ENCODE data around the gene ARL15. TPM values are rescaled to one million over a fixed set of nuclear protein-coding genes. Genes with fewer than 3 reads are reported as not detected.
A peak's percentile ranks its signal among the peaks of the same experiment; 100 is the strongest.

Gene ARL15
- total and polyA plus RNA-seq, 7 experiments from 2014 or later, result 9.6 to 17.1 (median 13.6) TPM

DNA sequence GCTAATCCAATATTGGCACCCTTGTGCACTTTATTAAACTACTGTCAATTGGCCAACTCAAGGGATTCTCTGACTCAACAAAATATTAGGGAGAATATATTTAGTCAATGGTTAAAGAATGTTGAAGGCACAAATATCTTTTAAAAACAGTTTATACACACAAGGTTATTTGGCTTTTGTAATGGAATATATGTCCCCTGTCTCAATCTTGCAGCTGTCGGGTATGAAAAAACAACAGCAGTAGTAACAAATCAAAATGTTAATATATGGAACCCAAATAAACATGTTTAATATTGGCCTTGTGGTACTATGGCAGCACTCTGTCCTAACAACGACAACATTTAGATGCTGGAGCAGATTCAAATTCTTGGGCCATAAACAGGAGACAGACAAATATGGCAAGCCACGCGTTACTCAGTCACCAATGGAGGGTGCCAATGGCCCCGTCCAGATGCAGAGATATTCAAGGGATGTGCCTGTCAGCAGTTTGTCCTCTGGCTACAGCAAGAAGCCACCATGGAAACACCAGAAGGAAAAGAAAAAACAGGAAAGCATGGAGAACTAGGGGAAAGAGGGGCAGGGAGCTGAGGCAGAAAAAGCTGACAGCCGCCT lies 408.0 kb downstream of the ARL15 start:
- CTCF ChIA-PET, result no interaction called here
- H3K4me3 ChIP-seq (ENCODE audit: low read length), result no peak overlapping the region
- Mint-ChIP-seq H3K36me3 (peaks cover 0 to 24% (median 16%) of the 10 kb centered on the region in 5 donors), H3K27ac (peak overlapping the region in 1 of 9 donors; percentile 50), H3K4me3 (no peak overlapping the region), H3K9me3 (peaks cover 0 to 5% (median 0%) of the 10 kb centered on the region in 11 donors), H3K4me1 (peaks cover 0 to 1% (median 0%) of the 10 kb centered on the region in 7 donors), H3K27me3 (no peaks in the 10 kb centered on the region)
- POLR2A ChIA-PET, result no interaction called here
- ATAC-seq, result no peak
- intact Hi-C loops (cut with micrococcal nuclease), result no loop called here
- H3K9me3 ChIP-seq (ENCODE audit: control insufficient read depth in 2 of 3, low read length in 3 of 3), result no peaks in the 10 kb centered on the region
- H3K27me3 ChIP-seq (ENCODE audit: control insufficient read depth in 2 of 2, insufficient read depth in 2 of 2, low read length in 2 of 2), result no peaks in the 10 kb centered on the region
- no peaks in the 10 kb centered on the region for H3K36me3 ChIP-seq (ENCODE audit: control insufficient read depth in 2 of 3, insufficient read depth in 3 of 3, low read length in 3 of 3)
- H3K4me1 ChIP-seq (ENCODE audit: control insufficient read depth in 2 of 2, insufficient read depth in 2 of 2, low read length in 2 of 2), result no peaks in the 10 kb centered on the region
- H3K27ac ChIP-seq (ENCODE audit: low read depth, low read length), result no peak overlapping the region
- DNase-seq, result no peak

DNA sequence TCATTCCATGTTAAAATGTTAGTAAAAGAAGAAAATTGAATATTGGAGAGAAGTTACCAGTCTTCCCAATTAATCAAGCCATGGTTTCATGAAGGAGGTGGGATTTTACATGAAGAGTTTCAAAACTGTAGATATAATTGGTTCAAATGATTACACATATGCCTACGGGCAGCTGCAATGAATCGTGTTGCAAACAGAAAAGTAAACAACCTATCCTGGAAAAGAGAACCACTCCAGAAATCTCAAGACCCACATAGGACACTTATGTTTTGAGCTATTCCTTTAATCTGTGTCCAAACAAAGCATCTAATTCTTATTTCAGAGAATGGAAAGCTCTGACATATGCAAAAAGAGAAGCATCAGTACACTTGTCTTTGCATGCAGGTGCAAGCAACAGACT lies 409.7 kb downstream of the ARL15 start:
- H3K9me3 Mint-ChIP-seq, result peaks cover 0 to 12% (median 0%) of the 10 kb centered on the region in 11 donors
- no peak for ATAC-seq
- CTCF ChIA-PET, result no interaction called here

DNA sequence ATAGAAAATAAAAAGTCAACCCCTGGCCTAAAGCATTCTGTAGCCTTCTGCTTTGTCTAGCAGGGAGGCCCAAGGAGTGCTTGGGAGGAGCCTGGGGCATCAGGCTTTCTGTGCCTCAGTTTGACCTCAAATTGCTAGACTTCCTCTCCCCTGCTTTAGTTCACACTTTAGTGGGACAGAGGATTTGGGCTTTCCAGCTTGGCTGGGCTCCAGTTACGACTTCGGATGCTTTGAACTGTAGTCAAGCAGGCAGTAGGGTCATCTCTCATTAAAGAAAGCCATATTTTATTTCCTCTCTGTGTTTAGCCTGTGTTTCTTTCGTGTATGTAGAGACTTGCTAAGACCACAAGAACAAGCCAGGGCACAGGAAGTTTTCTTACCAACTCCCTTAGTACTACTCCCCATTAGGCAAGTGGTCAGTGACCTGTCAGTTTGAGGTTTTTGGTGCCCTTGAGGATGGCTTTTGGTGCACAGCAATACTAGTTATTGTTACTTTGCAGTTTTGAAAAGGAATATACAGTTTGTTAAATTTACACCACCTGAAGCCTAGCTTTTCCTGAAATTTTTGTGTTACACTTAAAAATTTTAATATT lies 415.2 kb downstream of the ARL15 start:
- H3K4me1 Mint-ChIP-seq, result peaks cover 0 to 1% (median 0%) of the 10 kb centered on the region in 7 donors
- Histone ChIP-seq H3K27ac (ENCODE audit: low read depth, low read length) (no peak overlapping the region), H3K36me3 (ENCODE audit: control insufficient read depth in 2 of 3, insufficient read depth in 3 of 3, low read length in 3 of 3) (no peaks in the 10 kb centered on the region), H3K27me3 (ENCODE audit: control insufficient read depth in 2 of 2, insufficient read depth in 2 of 2, low read length in 2 of 2) (no peaks in the 10 kb centered on the region), H3K4me1 (ENCODE audit: control insufficient read depth in 2 of 2, insufficient read depth in 2 of 2, low read length in 2 of 2) (no peaks in the 10 kb centered on the region), H3K9me3 (ENCODE audit: control insufficient read depth in 2 of 3, low read length in 3 of 3) (no peaks in the 10 kb centered on the region), H3K4me3 (ENCODE audit: low read length) (no peak overlapping the region)
- intact Hi-C loops (cut with micrococcal nuclease), result no loop called here
- ATAC-seq (no peak), DNase-seq (no peak)
- peaks cover 0 to 19% (median 18%) of the 10 kb centered on the region in 5 donors for H3K36me3 Mint-ChIP-seq
- no peaks in the 10 kb centered on the region for H3K27me3 Mint-ChIP-seq
- POLR2A ChIA-PET, result no interaction called here
- no peak overlapping the region for H3K27ac Mint-ChIP-seq
- no peak overlapping the region for H3K4me3 Mint-ChIP-seq
- CTCF ChIA-PET, result no interaction called here
- H3K9me3 Mint-ChIP-seq, result peaks cover 0 to 12% (median 0%) of the 10 kb centered on the region in 11 donors

More for the DNA sequence above, 409.7 kb downstream of the ARL15 start:
- no peak overlapping the region for H3K27ac Mint-ChIP-seq
- peaks cover 0 to 1% (median 0%) of the 10 kb centered on the region in 7 donors for H3K4me1 Mint-ChIP-seq
- Histone ChIP-seq H3K9me3 (ENCODE audit: control insufficient read depth in 2 of 3, low read length in 3 of 3) (no peaks in the 10 kb centered on the region), H3K4me1 (ENCODE audit: control insufficient read depth in 2 of 2, insufficient read depth in 2 of 2, low read length in 2 of 2) (no peaks in the 10 kb centered on the region), H3K27ac (ENCODE audit: low read depth, low read length) (no peak overlapping the region), H3K36me3 (ENCODE audit: control insufficient read depth in 2 of 3, insufficient read depth in 3 of 3, low read length in 3 of 3) (no peaks in the 10 kb centered on the region), H3K27me3 (ENCODE audit: control insufficient read depth in 2 of 2, insufficient read depth in 2 of 2, low read length in 2 of 2) (no peaks in the 10 kb centered on the region), H3K4me3 (ENCODE audit: low read length) (no peak overlapping the region)
- intact Hi-C loops (cut with micrococcal nuclease), result no loop called here
- no peak for DNase-seq
- peaks cover 0 to 23% (median 18%) of the 10 kb centered on the region in 5 donors for H3K36me3 Mint-ChIP-seq
- H3K27me3 Mint-ChIP-seq, result no peaks in the 10 kb centered on the region
- H3K4me3 Mint-ChIP-seq, result no peak overlapping the region
- POLR2A ChIA-PET, result no interaction called here

DNA sequence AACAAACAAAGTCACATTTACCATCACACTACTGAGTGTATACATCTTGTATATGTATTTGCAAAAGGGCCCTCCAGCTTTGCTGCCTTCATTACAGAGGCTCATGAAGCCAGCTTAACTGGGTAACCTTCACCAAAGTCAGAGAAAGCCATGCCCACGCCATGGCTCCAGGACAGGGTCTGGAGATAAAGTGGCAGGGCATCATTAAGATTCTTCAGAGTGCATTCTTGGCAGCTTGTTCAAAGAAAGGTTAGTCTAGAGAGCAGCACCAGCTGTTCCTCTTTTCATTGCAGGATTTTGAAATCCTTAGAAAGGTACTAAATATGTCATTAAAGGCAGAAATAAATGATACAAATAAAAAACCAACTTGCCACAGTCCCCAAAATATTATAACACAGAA lies 416.7 kb downstream of the ARL15 start:
- no peak for ATAC-seq
- H3K4me1 Mint-ChIP-seq, result peaks cover 0 to 1% (median 0%) of the 10 kb centered on the region in 7 donors

DNA sequence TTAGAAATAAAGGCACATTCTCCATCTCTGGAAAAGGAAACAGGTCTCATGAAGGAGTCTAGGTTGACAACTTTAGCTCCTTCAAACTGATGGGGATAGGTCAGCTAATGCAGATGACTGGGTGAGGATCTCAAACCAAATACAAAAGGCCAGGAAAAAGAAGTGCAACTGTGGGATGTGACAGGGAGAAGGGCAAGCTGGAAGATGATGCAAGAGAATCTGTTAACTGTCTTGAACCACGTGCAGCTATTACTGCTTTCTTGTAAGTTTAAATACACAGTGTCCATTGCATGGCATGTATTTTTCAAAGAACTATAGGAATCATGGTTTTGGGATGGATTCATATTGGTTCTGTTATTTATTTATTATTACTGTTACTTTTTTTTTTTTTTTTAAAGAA lies 418.1 kb downstream of the ARL15 start:
- CTCF ChIA-PET, result no interaction called here
- no peaks in the 10 kb centered on the region for H3K27me3 ChIP-seq (ENCODE audit: control insufficient read depth in 2 of 2, insufficient read depth in 2 of 2, low read length in 2 of 2)
- Mint-ChIP-seq H3K4me1 (no peaks in the 10 kb centered on the region), H3K36me3 (peaks cover 0 to 16% (median 7%) of the 10 kb centered on the region in 5 donors), H3K27ac (peak overlapping the region in 1 of 9 donors; percentile 37), H3K4me3 (no peak overlapping the region), H3K9me3 (peaks cover 0 to 5% (median 0%) of the 10 kb centered on the region in 11 donors), H3K27me3 (no peaks in the 10 kb centered on the region)
- ATAC-seq (no peak), DNase-seq (no peak)
- no peaks in the 10 kb centered on the region for H3K36me3 ChIP-seq (ENCODE audit: control insufficient read depth in 2 of 3, insufficient read depth in 3 of 3, low read length in 3 of 3)
- POLR2A ChIA-PET, result no interaction called here
- intact Hi-C loops (cut with micrococcal nuclease), result no loop called here
- no peak overlapping the region for H3K27ac ChIP-seq (ENCODE audit: low read depth, low read length)
- H3K4me1 ChIP-seq (ENCODE audit: control insufficient read depth in 2 of 2, insufficient read depth in 2 of 2, low read length in 2 of 2), result no peaks in the 10 kb centered on the region
- no peaks in the 10 kb centered on the region for H3K9me3 ChIP-seq (ENCODE audit: control insufficient read depth in 2 of 3, low read length in 3 of 3)
- H3K4me3 ChIP-seq (ENCODE audit: low read length), result no peak overlapping the region

More for the DNA sequence above, 416.7 kb downstream of the ARL15 start:
- Mint-ChIP-seq H3K4me3 (no peak overlapping the region), H3K9me3 (peaks cover 0 to 7% (median 0%) of the 10 kb centered on the region in 11 donors), H3K27me3 (no peaks in the 10 kb centered on the region), H3K36me3 (peaks cover 0 to 24% (median 11%) of the 10 kb centered on the region in 5 donors), H3K27ac (no peak overlapping the region)
- intact Hi-C loops (cut with micrococcal nuclease), result no loop called here
- Histone ChIP-seq H3K4me3 (ENCODE audit: low read length) (no peak overlapping the region), H3K27ac (ENCODE audit: low read depth, low read length) (no peak overlapping the region), H3K9me3 (ENCODE audit: control insufficient read depth in 2 of 3, low read length in 3 of 3) (no peaks in the 10 kb centered on the region), H3K4me1 (ENCODE audit: control insufficient read depth in 2 of 2, insufficient read depth in 2 of 2, low read length in 2 of 2) (no peaks in the 10 kb centered on the region), H3K36me3 (ENCODE audit: control insufficient read depth in 2 of 3, insufficient read depth in 3 of 3, low read length in 3 of 3) (no peaks in the 10 kb centered on the region), H3K27me3 (ENCODE audit: control insufficient read depth in 2 of 2, insufficient read depth in 2 of 2, low read length in 2 of 2) (no peaks in the 10 kb centered on the region)
- DNase-seq, result no peak
- POLR2A ChIA-PET, result no interaction called here
- CTCF ChIA-PET, result interaction anchor here (0.6 kb wide), 1 partner anchor 42 kb away, joined by 3 read pairs; no protein-coding TSS in a partner anchor

DNA sequence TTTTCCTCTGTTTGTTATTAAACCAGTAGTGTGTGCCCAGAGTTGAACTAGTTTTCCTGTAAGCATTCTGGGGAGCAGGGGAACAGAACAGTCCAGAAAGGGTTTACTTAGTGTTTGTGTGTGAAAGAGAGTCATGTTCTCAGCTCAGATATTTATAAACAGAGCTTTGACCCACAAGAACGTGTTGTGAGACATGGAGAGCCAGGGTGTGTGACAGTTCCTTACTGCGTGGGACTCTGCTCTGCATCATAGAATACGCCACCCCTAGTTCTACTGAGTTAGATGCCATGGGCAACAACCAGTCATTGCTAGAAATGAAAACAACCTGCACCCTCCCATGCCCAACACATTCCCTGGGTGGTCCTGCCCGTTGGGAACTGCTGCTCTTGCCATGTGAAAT lies 419.2 kb downstream of the ARL15 start:
- CTCF ChIA-PET, result no interaction called here
- H3K4me1 ChIP-seq (ENCODE audit: control insufficient read depth in 2 of 2, insufficient read depth in 2 of 2, low read length in 2 of 2), result no peaks in the 10 kb centered on the region
- no peaks in the 10 kb centered on the region for H3K36me3 ChIP-seq (ENCODE audit: control insufficient read depth in 2 of 3, insufficient read depth in 3 of 3, low read length in 3 of 3)
- DNase-seq (no peak), ATAC-seq (no peak)
- intact Hi-C loops (cut with micrococcal nuclease), result no loop called here
- POLR2A ChIA-PET, result no interaction called here
- H3K9me3 Mint-ChIP-seq, result no peaks in the 10 kb centered on the region
- no peaks in the 10 kb centered on the region for H3K4me1 Mint-ChIP-seq
- H3K27me3 ChIP-seq (ENCODE audit: control insufficient read depth in 2 of 2, insufficient read depth in 2 of 2, low read length in 2 of 2), result no peaks in the 10 kb centered on the region
- no peak overlapping the region for H3K27ac ChIP-seq (ENCODE audit: low read depth, low read length)
- no peak overlapping the region for H3K4me3 Mint-ChIP-seq
- no peaks in the 10 kb centered on the region for H3K27me3 Mint-ChIP-seq
- no peak overlapping the region for H3K27ac Mint-ChIP-seq
- H3K4me3 ChIP-seq (ENCODE audit: low read length), result no peak overlapping the region
- no peaks in the 10 kb centered on the region for H3K9me3 ChIP-seq (ENCODE audit: control insufficient read depth in 2 of 3, low read length in 3 of 3)
- peaks cover 0 to 12% (median 5%) of the 10 kb centered on the region in 5 donors for H3K36me3 Mint-ChIP-seq

DNA sequence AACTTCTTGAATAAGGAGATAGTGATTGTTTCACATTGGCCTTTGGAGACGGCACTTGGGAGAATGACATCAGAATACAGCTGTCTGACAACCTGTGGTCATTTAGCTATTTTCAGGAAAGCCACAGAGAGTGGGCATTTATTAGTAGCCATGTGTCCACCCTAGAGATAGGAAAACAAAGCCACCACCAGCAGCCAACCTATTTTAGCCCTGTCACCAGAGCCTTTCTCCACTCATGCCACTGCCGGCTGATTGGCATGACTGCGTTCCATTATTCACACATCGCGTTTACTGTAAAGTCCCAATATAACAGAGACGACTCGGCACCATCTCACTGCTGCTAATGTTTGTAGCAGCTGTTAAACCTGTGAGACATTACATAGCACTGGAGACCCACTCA lies 419.9 kb downstream of the ARL15 start:
- ChIA-PET POLR2A (no interaction called here), CTCF (no interaction called here)
- intact Hi-C loops (cut with micrococcal nuclease), result no loop called here
- Histone ChIP-seq H3K9me3 (ENCODE audit: control insufficient read depth in 2 of 3, low read length in 3 of 3) (no peaks in the 10 kb centered on the region), H3K27me3 (ENCODE audit: control insufficient read depth in 2 of 2, insufficient read depth in 2 of 2, low read length in 2 of 2) (no peaks in the 10 kb centered on the region), H3K36me3 (ENCODE audit: control insufficient read depth in 2 of 3, insufficient read depth in 3 of 3, low read length in 3 of 3) (no peaks in the 10 kb centered on the region), H3K4me3 (ENCODE audit: low read length) (no peak overlapping the region), H3K27ac (ENCODE audit: low read depth, low read length) (no peak overlapping the region), H3K4me1 (ENCODE audit: control insufficient read depth in 2 of 2, insufficient read depth in 2 of 2, low read length in 2 of 2) (no peaks in the 10 kb centered on the region)
- no peaks in the 10 kb centered on the region for H3K4me1 Mint-ChIP-seq
- no peak overlapping the region for H3K4me3 Mint-ChIP-seq
- peaks cover 0 to 15% (median 9%) of the 10 kb centered on the region in 5 donors for H3K36me3 Mint-ChIP-seq
- no peaks in the 10 kb centered on the region for H3K27me3 Mint-ChIP-seq
- no peak overlapping the region for H3K27ac Mint-ChIP-seq
- H3K9me3 Mint-ChIP-seq, result no peaks in the 10 kb centered on the region
- ATAC-seq (no peak), DNase-seq (no peak)

Data from naive thymus-derived CD4-positive, alpha-beta T cell (primary cell).